ENCODE data around the gene OSBPL2. TPM values are rescaled to one million over a fixed set of nuclear protein-coding genes. Genes with fewer than 3 reads are reported as not detected.

OSBPL2 gene
- total RNA-seq, 4 donors from 2014 or later = 36.6 to 57.3 (median 46.7) TPM

DNA sequence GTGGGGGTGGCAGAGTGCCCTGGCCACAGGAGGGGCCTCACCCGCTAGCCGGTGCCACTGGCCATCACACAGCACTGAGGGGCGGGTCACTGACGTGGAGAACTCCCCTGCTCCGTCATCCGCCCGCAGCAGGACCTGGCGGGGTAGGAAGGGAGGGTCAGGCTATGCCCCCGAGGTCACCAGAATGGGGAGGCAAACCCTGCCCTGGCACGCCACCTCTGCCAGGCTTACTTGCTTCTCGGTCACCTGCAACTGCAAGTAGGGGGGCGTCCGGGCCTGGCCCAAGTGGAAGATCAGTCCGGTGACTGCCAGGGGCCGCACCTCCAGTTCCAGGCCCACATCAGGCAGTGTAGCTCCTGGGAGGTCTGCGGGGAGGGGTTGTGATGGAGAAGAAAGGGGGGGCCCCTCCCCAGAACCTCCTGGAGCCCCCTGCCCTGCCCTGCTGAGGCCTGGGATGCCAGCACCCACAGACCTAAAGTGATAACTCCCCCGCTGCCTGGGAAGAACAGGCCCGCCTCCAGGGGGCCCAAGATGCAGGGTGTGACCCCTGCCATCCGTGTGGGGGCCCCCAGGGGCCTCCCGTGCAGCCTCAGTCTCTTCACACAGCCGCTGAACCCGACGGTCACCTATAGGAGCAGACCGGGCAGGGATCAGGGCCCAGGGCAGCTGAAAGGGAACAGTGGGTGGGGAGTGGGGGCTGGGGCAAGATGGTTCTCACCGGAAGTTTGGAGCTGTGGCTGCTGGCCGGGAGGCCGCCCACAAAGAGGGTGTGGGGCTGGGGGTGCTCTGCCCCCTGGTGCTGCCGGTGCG is 71.8 kb downstream of the OSBPL2 start:
- Histone ChIP-seq H3K9me3 (no peaks in the 10 kb centered on the region), H3K4me1 (peaks cover 0 to 47% (median 4%) of the 10 kb centered on the region in 3 donors), H3K27me3 (no peaks in the 10 kb centered on the region), H3K4me3 (no peak overlapping the region), H3K27ac (peak overlapping the region in 3 of 4 donors; percentile 16 to 52 (median 31)), H3K36me3 (peaks cover 0 to 98% of the 10 kb centered on the region in 2 donors)
- ATAC-seq = no peak
- TF ChIP-seq POLR2A (IDR thresholded peaks at IDR 0.05) (no peak), EP300 (IDR thresholded peaks at IDR 0.05) (no peak), POLR2AphosphoS5 (IDR thresholded peaks at IDR 0.05) (no peak)
- TF ChIP-seq, protein P1, sequence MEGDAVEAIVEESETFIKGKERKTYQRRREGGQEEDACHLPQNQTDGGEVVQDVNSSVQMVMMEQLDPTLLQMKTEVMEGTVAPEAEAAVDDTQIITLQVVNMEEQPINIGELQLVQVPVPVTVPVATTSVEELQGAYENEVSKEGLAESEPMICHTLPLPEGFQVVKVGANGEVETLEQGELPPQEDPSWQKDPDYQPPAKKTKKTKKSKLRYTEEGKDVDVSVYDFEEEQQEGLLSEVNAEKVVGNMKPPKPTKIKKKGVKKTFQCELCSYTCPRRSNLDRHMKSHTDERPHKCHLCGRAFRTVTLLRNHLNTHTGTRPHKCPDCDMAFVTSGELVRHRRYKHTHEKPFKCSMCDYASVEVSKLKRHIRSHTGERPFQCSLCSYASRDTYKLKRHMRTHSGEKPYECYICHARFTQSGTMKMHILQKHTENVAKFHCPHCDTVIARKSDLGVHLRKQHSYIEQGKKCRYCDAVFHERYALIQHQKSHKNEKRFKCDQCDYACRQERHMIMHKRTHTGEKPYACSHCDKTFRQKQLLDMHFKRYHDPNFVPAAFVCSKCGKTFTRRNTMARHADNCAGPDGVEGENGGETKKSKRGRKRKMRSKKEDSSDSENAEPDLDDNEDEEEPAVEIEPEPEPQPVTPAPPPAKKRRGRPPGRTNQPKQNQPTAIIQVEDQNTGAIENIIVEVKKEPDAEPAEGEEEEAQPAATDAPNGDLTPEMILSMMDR (IDR thresholded peaks at IDR 0.05) = no peak
- WGBS, 2 donors (ENCODE audit: low coverage in 1 of 2) = 100% methylated on average over 1 of the region's 29 CpGs; no CpG with 5 or more reads in 1 of the 2 donors

DNA sequence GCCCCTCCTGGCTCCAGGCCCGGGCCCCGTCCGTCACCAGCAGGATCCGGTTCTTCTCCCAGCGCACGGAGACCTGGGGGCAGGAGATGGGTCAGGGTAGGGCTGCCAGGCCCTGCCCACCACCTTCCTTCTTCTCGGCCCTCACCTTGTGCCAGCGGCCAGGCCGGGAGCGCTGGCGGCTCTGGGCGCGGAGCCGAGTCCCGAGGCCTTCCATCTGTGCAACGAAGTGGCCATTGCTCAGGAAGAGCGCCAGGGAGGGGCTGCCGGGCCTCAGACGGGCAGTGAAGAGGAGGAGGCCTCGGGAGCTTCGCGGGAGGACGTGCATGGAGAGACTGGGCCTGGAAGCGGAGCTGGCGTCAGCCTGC is 72.4 kb downstream of the OSBPL2 start:
- no peak for TF ChIP-seq POLR2A (IDR thresholded peaks at IDR 0.05)
- TF ChIP-seq POLR2AphosphoS5 (IDR thresholded peaks at IDR 0.05) = no peak
- no peak for TF ChIP-seq EP300 (IDR thresholded peaks at IDR 0.05)
- TF ChIP-seq, protein P1 (IDR thresholded peaks at IDR 0.05) = no peak
- Histone ChIP-seq H3K9me3 (no peaks in the 10 kb centered on the region), H3K4me1 (peaks cover 0 to 41% (median 0%) of the 10 kb centered on the region in 3 donors), H3K36me3 (peaks cover 0 to 98% of the 10 kb centered on the region in 2 donors), H3K27me3 (no peaks in the 10 kb centered on the region), H3K4me3 (no peak overlapping the region), H3K27ac (peak overlapping the region in 3 of 4 donors; percentile 16 to 52 (median 31))
- no peak for ATAC-seq
- no CpG with 5 or more reads among the region's 25 CpGs for WGBS, 2 donors (ENCODE audit: low coverage in 1 of 2)

DNA sequence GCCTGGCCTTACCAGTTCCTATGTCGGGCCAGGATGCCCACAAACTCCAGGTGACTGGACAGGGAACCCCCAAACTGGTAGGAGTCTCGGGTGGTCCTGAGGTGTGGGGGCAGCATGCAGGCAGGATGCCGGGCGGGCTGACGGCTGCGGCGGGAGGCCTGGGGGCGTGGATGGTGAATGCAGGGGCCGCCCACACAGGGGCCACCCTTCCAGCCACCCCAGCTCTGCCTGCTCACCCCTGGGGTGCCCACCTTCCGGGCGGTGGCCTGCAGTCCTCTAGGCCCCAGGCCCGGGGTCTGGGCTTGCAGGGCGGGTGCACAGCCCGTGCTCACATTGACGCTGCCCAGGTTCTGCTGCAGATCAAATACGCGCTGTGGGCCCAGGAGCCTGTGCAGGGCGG is 72.8 kb downstream of the OSBPL2 start:
- no peaks in the 10 kb centered on the region for H3K27me3 ChIP-seq
- peaks cover 0 to 37% (median 0%) of the 10 kb centered on the region in 3 donors for H3K4me1 ChIP-seq
- no peak for ATAC-seq
- TF ChIP-seq POLR2A (IDR thresholded peaks at IDR 0.05) = no peak
- TF ChIP-seq EP300 (IDR thresholded peaks at IDR 0.05) = no peak
- TF ChIP-seq, protein P1 (IDR thresholded peaks at IDR 0.05) = no peak
- no peak for TF ChIP-seq POLR2AphosphoS5 (IDR thresholded peaks at IDR 0.05)
- H3K27ac ChIP-seq = peak overlapping the region in 2 of 4 donors; percentile 16 to 52
- WGBS, 2 donors (ENCODE audit: low coverage in 1 of 2) = no CpG with 5 or more reads among the region's 18 CpGs
- H3K36me3 ChIP-seq = peaks cover 0 to 98% of the 10 kb centered on the region in 2 donors
- H3K4me3 ChIP-seq = no peak overlapping the region
- H3K9me3 ChIP-seq = no peaks in the 10 kb centered on the region

DNA sequence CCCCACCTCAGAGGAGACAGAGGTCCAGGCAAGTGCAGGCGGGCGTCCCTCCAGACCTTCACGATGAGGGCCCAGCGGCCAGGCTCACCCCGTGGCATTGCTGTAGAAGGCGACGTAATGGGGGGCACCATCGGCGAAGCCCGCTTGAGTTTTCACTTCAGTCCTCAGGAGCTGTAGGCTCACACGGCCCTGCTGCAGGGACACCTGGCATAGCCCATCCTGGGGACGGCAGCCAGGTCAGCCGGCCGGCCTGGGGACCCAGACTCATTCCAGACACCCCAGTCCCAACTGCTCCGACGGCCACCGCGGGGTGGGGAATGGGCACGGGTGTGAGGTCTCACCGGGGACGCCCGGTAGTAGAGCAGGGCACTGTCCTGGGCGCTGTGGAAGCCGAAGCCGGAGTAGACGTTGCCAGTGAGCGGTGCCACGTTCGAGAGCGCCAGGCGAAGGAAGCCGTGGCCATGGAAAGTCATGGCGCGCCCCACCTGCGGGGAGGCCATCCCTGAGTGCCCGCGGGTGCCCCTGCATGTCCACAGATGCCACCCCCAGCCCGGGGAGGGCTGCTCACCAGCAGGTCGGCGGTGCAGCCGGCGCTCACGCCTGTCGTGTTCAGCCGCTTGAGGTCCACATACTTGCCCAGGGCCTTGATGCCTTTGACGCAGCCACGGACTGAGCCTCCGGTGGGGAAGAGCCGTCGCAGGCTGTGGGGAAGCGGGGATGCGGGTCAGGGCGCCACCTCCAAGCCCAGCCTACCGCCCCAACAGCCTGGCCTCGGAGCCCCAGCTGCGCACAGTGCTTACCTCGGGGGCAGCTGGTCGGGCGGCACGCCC is 73.7 kb downstream of the OSBPL2 start:
- no peak overlapping the region for H3K4me3 ChIP-seq
- WGBS, 2 donors (ENCODE audit: low coverage in 1 of 2) = 100% methylated on average over 6 of the region's 60 CpGs; no CpG with 5 or more reads in 1 of the 2 donors
- no peaks in the 10 kb centered on the region for H3K9me3 ChIP-seq
- H3K36me3 ChIP-seq = peaks cover 0 to 98% of the 10 kb centered on the region in 2 donors
- TF ChIP-seq, protein P1 (IDR thresholded peaks at IDR 0.05) = no peak
- TF ChIP-seq EP300 (IDR thresholded peaks at IDR 0.05) (no peak), POLR2AphosphoS5 (IDR thresholded peaks at IDR 0.05) (no peak)
- H3K27me3 ChIP-seq = no peaks in the 10 kb centered on the region
- H3K4me1 ChIP-seq = peaks cover 0 to 28% (median 0%) of the 10 kb centered on the region in 3 donors
- no peak overlapping the region for H3K27ac ChIP-seq
- ATAC-seq = no peak
